ENCODE results near the gene SLIT1. TPM values are rescaled to one million over a fixed set of nuclear protein-coding genes. Genes with fewer than 3 reads are reported as not detected.

The SLIT1 gene
- total RNA-seq, 1 donor from 2014 or later, result 25.5 TPM

- Mint-ChIP-seq H3K27ac (no peak overlapping the region), H3K36me3 (ENCODE audit: insufficient read depth) (no peaks in the 10 kb centered on the region), H3K9me3 (ENCODE audit: low read depth) (no peaks in the 10 kb centered on the region), H3K4me3 (ENCODE audit: low read depth) (no peak overlapping the region), H3K27me3 (peaks cover 26% of the 10 kb centered on the region), H3K4me1 (ENCODE audit: low read depth) (no peaks in the 10 kb centered on the region)
- TF ChIP-seq, protein P1, sequence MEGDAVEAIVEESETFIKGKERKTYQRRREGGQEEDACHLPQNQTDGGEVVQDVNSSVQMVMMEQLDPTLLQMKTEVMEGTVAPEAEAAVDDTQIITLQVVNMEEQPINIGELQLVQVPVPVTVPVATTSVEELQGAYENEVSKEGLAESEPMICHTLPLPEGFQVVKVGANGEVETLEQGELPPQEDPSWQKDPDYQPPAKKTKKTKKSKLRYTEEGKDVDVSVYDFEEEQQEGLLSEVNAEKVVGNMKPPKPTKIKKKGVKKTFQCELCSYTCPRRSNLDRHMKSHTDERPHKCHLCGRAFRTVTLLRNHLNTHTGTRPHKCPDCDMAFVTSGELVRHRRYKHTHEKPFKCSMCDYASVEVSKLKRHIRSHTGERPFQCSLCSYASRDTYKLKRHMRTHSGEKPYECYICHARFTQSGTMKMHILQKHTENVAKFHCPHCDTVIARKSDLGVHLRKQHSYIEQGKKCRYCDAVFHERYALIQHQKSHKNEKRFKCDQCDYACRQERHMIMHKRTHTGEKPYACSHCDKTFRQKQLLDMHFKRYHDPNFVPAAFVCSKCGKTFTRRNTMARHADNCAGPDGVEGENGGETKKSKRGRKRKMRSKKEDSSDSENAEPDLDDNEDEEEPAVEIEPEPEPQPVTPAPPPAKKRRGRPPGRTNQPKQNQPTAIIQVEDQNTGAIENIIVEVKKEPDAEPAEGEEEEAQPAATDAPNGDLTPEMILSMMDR (IDR thresholded peaks at IDR 0.05; ENCODE audit: unreplicated experiment), result no peak
- no peak for DNase-seq (ENCODE audit: low spot score, unreplicated experiment)
Measured at GRCh38 chr10:97071496-97071895, 114.3 kb downstream of the SLIT1 start.

DNA sequence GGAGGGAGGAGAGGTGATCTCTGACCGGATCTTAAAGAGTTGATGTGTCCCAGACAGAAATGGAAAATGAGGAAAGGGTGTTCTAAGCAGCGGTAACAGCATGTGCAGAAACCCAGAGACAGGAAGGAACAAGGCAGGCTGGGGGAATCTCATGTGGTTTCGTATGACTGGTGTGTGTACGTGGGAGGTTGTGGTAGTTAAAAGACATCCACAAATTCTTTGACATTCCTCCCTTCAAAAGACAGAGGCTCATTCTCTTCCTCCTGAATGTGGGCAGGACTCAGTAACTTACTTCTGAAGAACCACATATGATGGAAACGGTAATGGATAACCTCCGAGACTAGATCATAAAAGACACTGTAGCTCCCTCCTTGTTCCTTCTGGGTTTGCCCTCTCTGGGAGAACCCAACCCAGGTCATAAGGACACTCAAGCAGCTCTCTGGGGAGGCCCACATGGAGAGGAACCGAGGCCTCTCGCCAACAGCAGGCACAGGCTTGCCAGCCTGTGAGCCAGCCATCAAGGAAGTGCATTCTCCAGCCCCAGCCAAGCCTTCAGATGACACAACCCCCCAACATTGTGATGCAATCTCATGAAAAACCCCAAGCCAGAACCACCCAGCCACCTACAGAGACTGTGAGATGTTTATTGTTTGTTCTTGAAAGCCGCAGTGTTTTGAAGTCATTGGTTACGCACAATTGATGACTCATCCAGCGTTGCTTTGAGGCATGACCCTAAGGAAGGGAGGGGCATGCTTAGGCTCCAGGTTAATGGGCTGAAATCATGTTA is 116.0 kb downstream of the SLIT1 start:
- H3K9me3 Mint-ChIP-seq (ENCODE audit: low read depth), result no peaks in the 10 kb centered on the region
- H3K4me1 Mint-ChIP-seq (ENCODE audit: low read depth), result no peaks in the 10 kb centered on the region
- peaks cover 23% of the 10 kb centered on the region for H3K27me3 Mint-ChIP-seq
- TF ChIP-seq, protein P1 (IDR thresholded peaks at IDR 0.05; ENCODE audit: unreplicated experiment), result no peak
- no peak overlapping the region for H3K27ac Mint-ChIP-seq
- no peak for DNase-seq (ENCODE audit: low spot score, unreplicated experiment)
- H3K36me3 Mint-ChIP-seq (ENCODE audit: insufficient read depth), result no peaks in the 10 kb centered on the region
- H3K4me3 Mint-ChIP-seq (ENCODE audit: low read depth), result no peak overlapping the region

GRCh38 chr10:97069026-97069425 is 116.7 kb downstream of the SLIT1 start:
- TF ChIP-seq, protein P1 (IDR thresholded peaks at IDR 0.05; ENCODE audit: unreplicated experiment), result no peak
- DNase-seq (ENCODE audit: low spot score, unreplicated experiment), result no peak
- H3K36me3 Mint-ChIP-seq (ENCODE audit: insufficient read depth), result no peaks in the 10 kb centered on the region
- H3K4me1 Mint-ChIP-seq (ENCODE audit: low read depth), result no peaks in the 10 kb centered on the region
- no peak overlapping the region for H3K4me3 Mint-ChIP-seq (ENCODE audit: low read depth)
- H3K9me3 Mint-ChIP-seq (ENCODE audit: low read depth), result no peaks in the 10 kb centered on the region
- no peak overlapping the region for H3K27ac Mint-ChIP-seq
- H3K27me3 Mint-ChIP-seq, result peaks cover 19% of the 10 kb centered on the region

DNA sequence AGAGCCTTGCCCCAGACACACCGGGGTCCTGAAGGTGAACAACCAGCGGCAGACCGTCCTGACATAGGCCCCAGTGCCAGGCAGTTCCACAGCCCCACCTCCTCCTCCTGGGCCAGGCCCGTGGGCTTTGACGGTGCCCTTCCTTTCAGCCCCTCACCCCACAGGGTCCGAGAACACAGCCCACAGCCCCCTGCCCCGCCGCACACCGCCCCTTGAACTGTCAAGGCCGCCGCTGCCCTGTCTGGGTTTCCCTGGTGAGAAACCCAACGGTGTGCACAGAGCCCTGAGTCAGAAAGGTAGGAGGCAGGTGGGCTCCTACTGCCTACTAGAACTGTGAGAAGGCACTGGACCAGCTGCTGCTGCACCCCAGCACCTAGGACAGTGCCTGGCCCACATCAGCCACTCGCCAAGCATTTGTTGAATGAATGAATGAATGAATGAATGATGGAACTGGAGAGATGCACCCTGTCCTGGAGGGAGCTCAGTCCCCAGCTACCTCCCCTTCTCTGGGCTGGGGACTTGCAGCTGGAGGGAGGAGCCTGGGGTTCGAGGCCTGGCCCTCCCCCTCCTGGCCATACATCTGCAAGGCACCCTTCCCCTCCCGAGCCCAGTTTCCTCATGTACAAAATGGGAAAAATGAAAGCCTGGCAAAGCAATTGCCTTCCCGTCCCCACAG is 117.9 kb downstream of the SLIT1 start:
- DNase-seq (ENCODE audit: low spot score, unreplicated experiment), result no peak
- Mint-ChIP-seq H3K27me3 (peaks cover 12% of the 10 kb centered on the region), H3K36me3 (ENCODE audit: insufficient read depth) (no peaks in the 10 kb centered on the region), H3K9me3 (ENCODE audit: low read depth) (no peaks in the 10 kb centered on the region), H3K27ac (no peak overlapping the region), H3K4me3 (ENCODE audit: low read depth) (no peak overlapping the region), H3K4me1 (ENCODE audit: low read depth) (no peaks in the 10 kb centered on the region)
- TF ChIP-seq, protein P1 (IDR thresholded peaks at IDR 0.05; ENCODE audit: unreplicated experiment), result peak; percentile 16

GRCh38 chr10:97066877-97067555 is 118.7 kb downstream of the SLIT1 start:
- no peak overlapping the region for H3K4me3 Mint-ChIP-seq (ENCODE audit: low read depth)
- TF ChIP-seq, protein P1 (IDR thresholded peaks at IDR 0.05; ENCODE audit: unreplicated experiment), result no peak
- DNase-seq (ENCODE audit: low spot score, unreplicated experiment), result no peak
- peaks cover 11% of the 10 kb centered on the region for H3K27me3 Mint-ChIP-seq
- peaks cover 2% of the 10 kb centered on the region for H3K4me1 Mint-ChIP-seq (ENCODE audit: low read depth)
- H3K9me3 Mint-ChIP-seq (ENCODE audit: low read depth), result no peaks in the 10 kb centered on the region
- no peak overlapping the region for H3K27ac Mint-ChIP-seq
- H3K36me3 Mint-ChIP-seq (ENCODE audit: insufficient read depth), result no peaks in the 10 kb centered on the region
